OCI-LY1 (cell line): ENCODE results near the gene ACAP3.

ENCODE experiments used
- CTCF ChIP-seq: fragments of 200-600 bp; sonication (generic), shearing (Covaris generic); IDR thresholded peaks from 2 replicates; pipeline ENCODE4 v1.5.1; 2017; ENCODE audit warnings: mild to moderate bottlenecking, antibody characterized with exemption, low read length, moderate library complexity, mixed read lengths
- EZH2 ChIP-seq: fragments of 200-600 bp; sonication (generic), shearing (Covaris generic); IDR thresholded peaks from 2 replicates; pipeline ENCODE4 v1.8.0; 2017; ENCODE audit warnings: borderline replicate concordance, mixed run types, mild to moderate bottlenecking, antibody characterized with exemption, low read length, moderate library complexity, mixed read lengths

GRCh38 chr1:1259951-1260600 lies 47.7 kb downstream of the ACAP3 start:
- TF ChIP-seq CTCF (no peak), EZH2 (no peak)
